Fibroblast of the aortic adventitia (primary cell): Measurements from ENCODE around the gene POLR2M. TPM values are rescaled to one million over a fixed set of nuclear protein-coding genes. Genes with fewer than 3 reads are reported as not detected.
A peak's percentile ranks its signal among the peaks of the same experiment; 100 is the strongest.

Experiments used
- DNase-seq: peaks from one replicate; pipeline ENCODE4 v3.0.0-alpha.2; 2010; ENCODE audit warnings: low read depth
- H3K4me3 ChIP-seq: 2 replicates; pipeline ENCODE4 v1.5.1; 2011; ENCODE audit warnings: low read depth, mild to moderate bottlenecking, control low read depth, low read length, moderate library complexity
- CTCF ChIP-seq: IDR thresholded peaks from 2 replicates; pipeline ENCODE4 v1.5.1; 2011; ENCODE audit warnings: mild to moderate bottlenecking, low read length, control low read depth, inconsistent platforms; ENCODE audit not compliant: insufficient read depth
- total RNA-seq: library from RNA; depleted of rRNA; stranded (reverse); fragments of >200 nt; gene quantifications from 2 replicates; pipeline ENCODE4 v1.2.3, GENCODE V29; 2012; ENCODE audit warnings: low replicate concordance

Gene POLR2M
- total RNA-seq, 1 donor: 78.8 TPM

- no peak for DNase-seq
- no peak overlapping the region for H3K4me3 ChIP-seq
- TF ChIP-seq CTCF: no peak
Observed at GRCh38 chr15:57698991-57699390, 7.5 kb upstream of the POLR2M start.

- DNase-seq: no peak
- TF ChIP-seq CTCF: no peak
- no peak overlapping the region for H3K4me3 ChIP-seq
Observed at GRCh38 chr15:57703387-57703786, 3.1 kb upstream of the POLR2M start.

- TF ChIP-seq CTCF: no peak
- no peak overlapping the region for H3K4me3 ChIP-seq
- DNase-seq: no peak
Observed at GRCh38 chr15:57704441-57704840, 2.1 kb upstream of the POLR2M start.

- TF ChIP-seq CTCF: no peak
- DNase-seq: no peak
- H3K4me3 ChIP-seq: peak overlapping the region; percentile 98
Observed at GRCh38 chr15:57705746-57706404, 639 bp upstream of the POLR2M start.

GRCh38 chr15:57708047-57708446, 1.5 kb downstream of the POLR2M start:
- H3K4me3 ChIP-seq: peak overlapping the region; percentile 98
- TF ChIP-seq CTCF: no peak
- peak; percentile 46 for DNase-seq

GRCh38 chr15:57718309-57718708, 11.8 kb downstream of the POLR2M start:
- H3K4me3 ChIP-seq: no peak overlapping the region
- DNase-seq: no peak
- TF ChIP-seq CTCF: no peak

- peak; percentile 76 for DNase-seq
- TF ChIP-seq CTCF: no peak
- H3K4me3 ChIP-seq: no peak overlapping the region
Observed at GRCh38 chr15:57720867-57721266, 14.4 kb downstream of the POLR2M start.
